GM23338 (cell line): Measurements from ENCODE around the gene IFIT5. TPM values are rescaled to one million over a fixed set of nuclear protein-coding genes. Genes with fewer than 3 reads are reported as not detected.
"Not testable (repeated sequence)": the region's sequence is repeated elsewhere in the genome, so short reads cannot be mapped to it uniquely, and the experiment has no call there.

ENCODE experiments used
- ATAC-seq: fragments of 200-7000 bp; cut with Tn5 transposase; 3 replicates; pipeline ENCODE4 v1.9.1; 2020
- DNase-seq: peaks from one replicate; pipeline ENCODE4 v3.0.0-alpha.2; 2015; ENCODE audit warnings: low spot score
- H2AFZ ChIP-seq: fragments of 200-600 bp; sonication (generic); 2 replicates; pipeline ENCODE4 v1.8.0; 2016; ENCODE audit warnings: antibody characterized with exemption, mild to moderate bottlenecking, moderate library complexity
- H3F3A ChIP-seq: fragments of 200-600 bp; sonication (generic); replicated peaks from 2 replicates; pipeline ENCODE4 v1.8.0; 2017; ENCODE audit warnings: antibody characterized with exemption, mixed run types, low read depth
- H3K27ac ChIP-seq: fragments of 200-600 bp; sonication (generic); 2 replicates; pipeline ENCODE4 v1.6.1; 2016; ENCODE audit warnings: low read depth
- H3K27me3 ChIP-seq: fragments of 200-600 bp; sonication (generic); 2 replicates; pipeline ENCODE4 v1.8.0; 2016; ENCODE audit warnings: mild to moderate bottlenecking, mixed run types, moderate library complexity; ENCODE audit not compliant: insufficient read depth
- H3K36me3 ChIP-seq: fragments of 200-600 bp; sonication (generic); 2 replicates; pipeline ENCODE4 v1.8.0; 2016; ENCODE audit warnings: mild to moderate bottlenecking; ENCODE audit not compliant: insufficient read depth
- H3K4me1 ChIP-seq: fragments of 200-600 bp; sonication (generic); 2 replicates; pipeline ENCODE4 v1.8.0; 2016; ENCODE audit warnings: mild to moderate bottlenecking, moderate library complexity; ENCODE audit not compliant: insufficient read depth
- H3K4me2 ChIP-seq: fragments of 200-600 bp; sonication (generic); 2 replicates; pipeline ENCODE4 v1.7.1; 2017; ENCODE audit warnings: mixed run types
- H3K4me3 ChIP-seq: fragments of 200-600 bp; sonication (generic); 2 replicates; pipeline ENCODE4 v1.6.1; 2016; ENCODE audit warnings: mixed run types
- H3K79me2 ChIP-seq: fragments of 200-600 bp; sonication (generic); replicated peaks from 2 replicates; pipeline ENCODE4 v1.8.0; 2017; ENCODE audit warnings: mild to moderate bottlenecking; ENCODE audit not compliant: insufficient read depth
- H3K9me2 ChIP-seq: fragments of 200-600 bp; sonication (generic); 2 replicates; pipeline ENCODE4 v1.8.0; 2017; ENCODE audit not compliant: insufficient read depth
- H4K20me1 ChIP-seq: fragments of 200-600 bp; sonication (generic); replicated peaks from 2 replicates; pipeline ENCODE4 v1.8.0; 2017; ENCODE audit warnings: mild to moderate bottlenecking; ENCODE audit not compliant: insufficient read depth
- H3K27ac Mint-ChIP-seq: 2 replicates; pipeline ENCODE4 v1.8.0; 2020; ENCODE audit warnings: inconsistent platforms, mild to moderate bottlenecking, moderate library complexity, mixed read lengths
- H3K27me3 Mint-ChIP-seq: 3 replicates; pipeline ENCODE4 v1.8.0; 2022; ENCODE audit warnings: low read depth, mild to moderate bottlenecking, moderate library complexity, mixed read lengths, inconsistent platforms; ENCODE audit not compliant: insufficient read depth, poor library complexity
- H3K36me3 Mint-ChIP-seq: 3 replicates; pipeline ENCODE4 v1.8.0; 2021; ENCODE audit warnings: low read depth, mild to moderate bottlenecking, inconsistent platforms, moderate library complexity, mixed read lengths
- H3K4me1 Mint-ChIP-seq: 3 replicates; pipeline ENCODE4 v1.8.0; 2020; ENCODE audit warnings: mild to moderate bottlenecking, inconsistent platforms, mixed read lengths
- H3K4me3 Mint-ChIP-seq: 3 replicates; pipeline ENCODE4 v1.8.0; 2021; ENCODE audit warnings: moderate library complexity, mild to moderate bottlenecking, inconsistent platforms, mixed read lengths
- H3K9me3 Mint-ChIP-seq: 3 replicates; pipeline ENCODE4 v1.8.0; 2020; ENCODE audit warnings: moderate library complexity, mild to moderate bottlenecking, inconsistent platforms, mixed read lengths
- CREB1 ChIP-seq: fragments of 250-450 bp; sonication (Bioruptor Pico); IDR thresholded peaks from 2 replicates; pipeline ENCODE4 v1.5.0; 2020; ENCODE audit warnings: low read depth, mild to moderate bottlenecking, moderate library complexity
- EZH2 ChIP-seq: fragments of 200-600 bp; sonication (generic); IDR thresholded peaks from one replicate; pipeline ENCODE4 v1.8.0; 2017; ENCODE audit warnings: antibody characterized with exemption, mild to moderate bottlenecking, low read depth; ENCODE audit not compliant: unreplicated experiment
- EZH2phosphoT487 ChIP-seq: fragments of 200-600 bp; sonication (generic); IDR thresholded peaks from one replicate; pipeline ENCODE4 v1.8.1; 2018; ENCODE audit warnings: antibody characterized with exemption; ENCODE audit not compliant: unreplicated experiment
- ZNF331 ChIP-seq: fragments of 250-450 bp; sonication (Bioruptor Pico); IDR thresholded peaks from 2 replicates; pipeline ENCODE4 v1.5.0; 2020; ENCODE audit warnings: low read depth, mild to moderate bottlenecking, moderate library complexity
- polyA plus RNA-seq: library from polyadenylated mRNA; unstranded; fragments of >200 nt; fragmentation: Nextera tagmentation; extraction: Ambion mirVana; gene quantifications from 2 replicates; pipeline ENCODE4 v1.2.1, GENCODE V29; 2016
- total RNA-seq: library from RNA; depleted of rRNA; stranded (reverse); fragments of >200 nt; shearing (Covaris generic); gene quantifications from 2 replicates; pipeline ENCODE4 v1.2.3, GENCODE V29; 2014
- TF ChIP-seq, protein P1 (sequence below), 2 experiments: fragments of 200-600 bp in 1 of 2; sonication (generic) in 1 of 2; conservative IDR thresholded peaks; 2 replicates each; pipeline versions ENCODE4 v1.5.1 to v1.6.1; 2016 to 2017; ENCODE audit warnings: antibody characterized with exemption in 2 of 2, low read depth in 2 of 2, mild to moderate bottlenecking in 2 of 2, moderate library complexity in 1 of 2
- TF ChIP-seq, protein P2 (sequence below): IDR thresholded peaks from 2 replicates; pipeline ENCODE4 v1.6.1; 2016; ENCODE audit warnings: antibody characterized with exemption

The IFIT5 gene
- total and polyA plus RNA-seq, 2 experiments from 2014 or later, result 2.7 to 3.2 TPM

DNA sequence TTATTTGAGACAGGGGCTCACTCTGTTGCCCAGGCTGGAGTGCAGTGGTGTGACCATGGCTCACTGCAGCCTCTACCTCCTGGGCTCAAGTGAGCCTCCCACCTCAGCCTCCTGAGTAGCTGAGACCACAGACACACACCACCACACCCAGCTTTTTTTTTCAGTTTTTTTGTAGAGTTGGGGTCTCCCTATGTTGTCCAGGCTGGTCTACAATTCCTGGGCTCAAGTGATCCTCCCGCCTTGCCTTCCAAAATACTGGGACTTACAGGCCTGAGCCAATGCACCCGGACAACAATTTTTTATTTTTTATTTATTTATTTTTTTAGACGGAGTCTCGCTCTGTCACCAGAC is 23.2 kb upstream of the IFIT5 start:
- DNase-seq, H3K27ac Mint-ChIP-seq, H3K4me2 ChIP-seq, H3F3A ChIP-seq, H3K4me3 Mint-ChIP-seq, H3K9me2 ChIP-seq, H3K27me3 ChIP-seq, H3K4me1 ChIP-seq, H2AFZ ChIP-seq, H3K27me3 Mint-ChIP-seq, H3K36me3 ChIP-seq, H3K27ac ChIP-seq, H3K36me3 Mint-ChIP-seq, H3K4me3 ChIP-seq, H3K4me1 Mint-ChIP-seq, ATAC-seq, H4K20me1 ChIP-seq, H3K9me3 Mint-ChIP-seq, H3K79me2 ChIP-seq: not testable (repeated sequence)

DNA sequence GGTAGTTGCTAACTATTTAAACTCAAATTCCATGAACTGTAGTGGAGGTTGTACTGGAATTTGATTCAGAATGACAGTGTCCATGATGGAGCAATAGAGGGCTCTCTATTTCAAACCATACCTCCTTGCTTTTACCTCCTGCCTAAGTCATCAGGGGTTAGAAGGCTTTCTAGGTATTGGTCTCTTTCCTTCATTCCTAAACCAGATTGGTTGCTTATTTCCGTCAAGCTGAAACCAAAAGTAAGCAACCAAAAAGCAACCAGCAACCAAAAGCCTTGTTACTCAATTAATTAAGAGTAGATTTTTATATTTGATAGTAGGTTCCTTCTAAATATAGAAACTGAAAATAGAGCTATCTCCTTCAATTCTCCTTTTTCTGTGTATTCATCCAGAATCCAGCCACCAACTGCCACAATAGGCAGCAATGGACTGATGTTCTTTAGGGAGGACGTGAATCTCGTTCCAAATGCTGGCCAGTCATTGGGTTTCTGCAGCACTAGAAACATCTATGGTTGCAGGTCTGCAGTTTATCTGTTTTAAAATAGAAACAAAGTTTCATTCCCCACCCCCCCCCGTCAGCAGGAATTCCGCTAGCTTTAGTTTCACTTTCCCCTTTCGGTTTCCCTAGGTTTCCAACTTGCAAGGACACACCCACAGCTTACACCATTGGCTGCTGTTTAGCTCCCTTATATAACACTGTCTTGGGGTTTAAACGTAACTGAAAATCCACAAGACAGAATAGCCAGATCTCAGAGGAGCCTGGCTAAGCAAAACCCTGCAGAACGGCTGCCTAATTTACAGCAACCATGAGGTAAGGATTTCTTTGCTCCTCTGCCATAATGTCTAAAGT is 22.2 kb upstream of the IFIT5 start, which contains the start of gene IFIT1:
TSS of gene IFIT1 (plus strand) at position 717 of the 850 bp plus-strand sequence. CDS start at position 807, 90 bp downstream.
- peaks cover 8% of the 10 kb centered on the region for H3K4me1 ChIP-seq
- H3K79me2 ChIP-seq, result no peaks in the 10 kb centered on the region
- peak within 1 kb of the TSS; percentile 34; the same call in 1 of the 2 replicates for H3K27ac ChIP-seq
- Mint-ChIP-seq H3K27me3 (no peaks in the 10 kb centered on the region), H3K4me3 (peak within 1 kb of the TSS; percentile 69), H3K4me1 (peaks cover 7% of the 10 kb centered on the region; the same call in 2 of the 3 replicates), H3K27ac (peak within 1 kb of the TSS; percentile 68; the same call in 1 of the 2 replicates), H3K9me3 (no peaks in the 10 kb centered on the region), H3K36me3 (no peaks in the 10 kb centered on the region; the same call in 2 of the 3 replicates)
- DNase-seq (peak; percentile 81), ATAC-seq (peak; percentile 95)
- no peaks in the 10 kb centered on the region for H3K36me3 ChIP-seq
- H3K4me2 ChIP-seq, result peak within 1 kb of the TSS; percentile 56
- no peaks in the 10 kb centered on the region for H3K9me2 ChIP-seq
- no peaks in the 10 kb centered on the region for H4K20me1 ChIP-seq
- H3K4me3 ChIP-seq, result peak within 1 kb of the TSS; percentile 44
- H3F3A ChIP-seq, result no peaks in the 10 kb centered on the region
- no peaks in the 10 kb centered on the region for H3K27me3 ChIP-seq
- no peak for TF ChIP-seq ZNF331
- TF ChIP-seq, protein P1, sequence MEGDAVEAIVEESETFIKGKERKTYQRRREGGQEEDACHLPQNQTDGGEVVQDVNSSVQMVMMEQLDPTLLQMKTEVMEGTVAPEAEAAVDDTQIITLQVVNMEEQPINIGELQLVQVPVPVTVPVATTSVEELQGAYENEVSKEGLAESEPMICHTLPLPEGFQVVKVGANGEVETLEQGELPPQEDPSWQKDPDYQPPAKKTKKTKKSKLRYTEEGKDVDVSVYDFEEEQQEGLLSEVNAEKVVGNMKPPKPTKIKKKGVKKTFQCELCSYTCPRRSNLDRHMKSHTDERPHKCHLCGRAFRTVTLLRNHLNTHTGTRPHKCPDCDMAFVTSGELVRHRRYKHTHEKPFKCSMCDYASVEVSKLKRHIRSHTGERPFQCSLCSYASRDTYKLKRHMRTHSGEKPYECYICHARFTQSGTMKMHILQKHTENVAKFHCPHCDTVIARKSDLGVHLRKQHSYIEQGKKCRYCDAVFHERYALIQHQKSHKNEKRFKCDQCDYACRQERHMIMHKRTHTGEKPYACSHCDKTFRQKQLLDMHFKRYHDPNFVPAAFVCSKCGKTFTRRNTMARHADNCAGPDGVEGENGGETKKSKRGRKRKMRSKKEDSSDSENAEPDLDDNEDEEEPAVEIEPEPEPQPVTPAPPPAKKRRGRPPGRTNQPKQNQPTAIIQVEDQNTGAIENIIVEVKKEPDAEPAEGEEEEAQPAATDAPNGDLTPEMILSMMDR (conservative IDR thresholded peaks at IDR 0.05; ENCODE audit: low read depth in 2 of 2), result peak in 1 of 2 experiments; percentile 23; a peak in 2 of 4 replicates
- H2AFZ ChIP-seq, result peak within 1 kb of the TSS; percentile 19; the same call in 1 of the 2 replicates

DNA sequence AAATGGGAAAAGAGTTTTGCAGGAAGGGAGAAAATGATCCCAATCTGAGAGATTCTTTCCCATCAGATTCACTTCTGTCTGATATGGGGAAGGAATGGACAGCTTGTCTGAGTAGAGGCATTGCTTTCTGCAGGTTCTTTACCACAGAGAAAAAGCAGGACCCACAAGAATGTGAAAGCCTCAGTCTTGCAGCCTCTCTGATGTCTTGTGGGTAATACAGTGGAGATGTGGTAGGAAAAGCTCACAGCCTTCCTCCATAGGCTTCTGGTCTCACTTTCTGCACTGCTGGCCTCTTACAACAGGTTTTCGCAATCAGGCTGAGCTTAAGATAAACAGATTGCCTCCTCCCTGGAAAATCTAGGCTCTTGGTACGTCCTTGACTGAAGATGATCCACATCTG is 21.4 kb upstream of the IFIT5 start:
- Mint-ChIP-seq H3K4me3 (peak overlapping the region; percentile 69; the same call in 1 of the 3 replicates), H3K9me3 (peaks cover 3% of the 10 kb centered on the region; the same call in 1 of the 3 replicates), H3K27me3 (no peaks in the 10 kb centered on the region), H3K36me3 (peaks cover 2% of the 10 kb centered on the region; the same call in 2 of the 3 replicates), H3K4me1 (peaks cover 7% of the 10 kb centered on the region; the same call in 2 of the 3 replicates), H3K27ac (no peak overlapping the region)
- Histone ChIP-seq H3K27ac (no peak overlapping the region), H3K4me2 (peak overlapping the region; percentile 56), H3K9me2 (no peaks in the 10 kb centered on the region), H3K36me3 (no peaks in the 10 kb centered on the region), H3K4me3 (peak overlapping the region; percentile 44), H3F3A (no peaks in the 10 kb centered on the region), H4K20me1 (no peaks in the 10 kb centered on the region), H3K79me2 (no peaks in the 10 kb centered on the region), H2AFZ (peak overlapping the region; percentile 19; the same call in 1 of the 2 replicates), H3K4me1 (peaks cover 8% of the 10 kb centered on the region), H3K27me3 (no peaks in the 10 kb centered on the region)
- DNase-seq, result no peak
- peak; percentile 35 for ATAC-seq
- TF ChIP-seq EZH2phosphoT487, result no peak
- TF ChIP-seq, protein P1 (conservative IDR thresholded peaks at IDR 0.05; ENCODE audit: low read depth in 2 of 2), result no peak
- no peak for TF ChIP-seq EZH2
- TF ChIP-seq CREB1 (CRISPR knock-in tag), result no peak
- TF ChIP-seq, protein P2, sequence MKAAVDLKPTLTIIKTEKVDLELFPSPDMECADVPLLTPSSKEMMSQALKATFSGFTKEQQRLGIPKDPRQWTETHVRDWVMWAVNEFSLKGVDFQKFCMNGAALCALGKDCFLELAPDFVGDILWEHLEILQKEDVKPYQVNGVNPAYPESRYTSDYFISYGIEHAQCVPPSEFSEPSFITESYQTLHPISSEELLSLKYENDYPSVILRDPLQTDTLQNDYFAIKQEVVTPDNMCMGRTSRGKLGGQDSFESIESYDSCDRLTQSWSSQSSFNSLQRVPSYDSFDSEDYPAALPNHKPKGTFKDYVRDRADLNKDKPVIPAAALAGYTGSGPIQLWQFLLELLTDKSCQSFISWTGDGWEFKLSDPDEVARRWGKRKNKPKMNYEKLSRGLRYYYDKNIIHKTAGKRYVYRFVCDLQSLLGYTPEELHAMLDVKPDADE, result no peak
